GM19099 (cell line): ENCODE results near the gene MYBPHL.

Experiments used
- POLR2A ChIP-seq: IDR thresholded peaks from 3 replicates; pipeline ENCODE4 v1.6.1; 2011; ENCODE audit warnings: low read depth; ENCODE audit not compliant: insufficient read length; ENCODE audit errors: extremely low read depth

MYBPHL gene

GRCh38 chr1:109294481-109294880 lies 12.3 kb downstream of the MYBPHL start:
- TF ChIP-seq POLR2A, result no peak

GRCh38 chr1:109293026-109293425 lies 13.8 kb downstream of the MYBPHL start:
- TF ChIP-seq POLR2A, result no peak

DNA sequence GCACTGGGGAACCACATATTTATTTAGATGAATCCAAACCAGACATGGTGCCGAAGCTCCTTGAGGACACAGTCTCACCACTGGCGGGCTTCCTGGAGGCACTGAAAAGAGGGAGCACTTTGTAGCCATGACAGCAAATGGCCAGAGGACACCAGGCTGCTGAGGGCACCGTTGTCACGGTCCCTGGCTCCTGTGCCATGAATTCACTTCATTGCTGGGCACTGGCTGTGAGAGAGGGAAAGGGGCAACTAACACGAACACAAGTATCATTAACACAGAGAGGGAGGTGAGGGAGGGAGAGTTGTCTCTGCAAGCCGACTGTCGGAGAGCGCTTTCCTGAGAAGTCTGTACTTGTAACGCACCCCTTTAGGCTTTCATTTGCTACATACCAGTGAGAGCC lies 14.4 kb downstream of the MYBPHL start:
- no peak for TF ChIP-seq POLR2A

DNA sequence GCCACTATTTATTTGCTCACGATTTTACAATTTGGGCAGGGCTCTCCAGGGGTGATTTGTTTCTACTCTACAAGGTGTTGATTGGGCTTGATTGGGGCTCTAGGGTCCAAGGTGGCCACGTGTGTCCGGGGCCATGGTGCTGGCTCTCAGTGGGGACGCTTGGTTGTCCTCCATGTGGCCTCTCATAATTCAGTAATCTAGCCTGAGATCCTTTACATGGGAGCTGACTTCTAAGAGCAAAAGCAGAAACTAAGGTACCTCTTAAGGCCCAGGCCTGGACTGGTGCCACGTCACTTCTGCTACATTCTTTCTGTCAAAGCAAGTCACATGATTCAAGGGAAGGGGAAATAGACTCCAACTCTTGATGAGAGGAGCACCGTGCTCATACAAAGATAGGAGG lies 15.8 kb downstream of the MYBPHL start:
- no peak for TF ChIP-seq POLR2A

DNA sequence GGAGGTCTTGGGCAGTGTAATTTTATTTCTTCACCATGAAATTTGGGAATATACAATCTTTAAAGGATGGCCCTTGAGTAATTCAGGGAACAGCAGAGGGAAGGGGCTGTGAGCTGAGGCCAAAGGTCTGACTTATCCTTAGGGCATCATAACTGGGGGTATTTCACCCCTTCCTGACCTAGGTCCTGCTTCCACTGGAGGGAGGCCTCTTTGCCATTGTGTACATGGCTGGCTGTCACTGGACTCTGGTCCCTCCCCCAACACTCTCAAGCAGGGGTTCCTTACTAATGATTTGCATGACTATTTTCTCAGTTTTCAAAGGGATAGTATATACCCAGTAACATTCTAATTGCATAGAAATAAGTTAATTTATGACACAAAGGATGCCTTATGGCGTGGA lies 16.7 kb downstream of the MYBPHL start:
- TF ChIP-seq POLR2A, result no peak

- TF ChIP-seq POLR2A, result no peak
Observed at GRCh38 chr1:109283748-109284600, 22.8 kb downstream of the MYBPHL start.

GRCh38 chr1:109282952-109283747 lies 23.7 kb downstream of the MYBPHL start, which contains the start of gene PSRC1:
Gene PSRC1, minus strand, starts transcription at chr1:109283145.
- TF ChIP-seq POLR2A, result peak; percentile 81

GRCh38 chr1:109282497-109282951 lies 24.3 kb downstream of the MYBPHL start:
- TF ChIP-seq POLR2A, result no peak

- no peak for TF ChIP-seq POLR2A
Observed at GRCh38 chr1:109281680-109282496, 24.9 kb downstream of the MYBPHL start.

GRCh38 chr1:109280862-109281261 lies 25.9 kb downstream of the MYBPHL start:
- no peak for TF ChIP-seq POLR2A

DNA sequence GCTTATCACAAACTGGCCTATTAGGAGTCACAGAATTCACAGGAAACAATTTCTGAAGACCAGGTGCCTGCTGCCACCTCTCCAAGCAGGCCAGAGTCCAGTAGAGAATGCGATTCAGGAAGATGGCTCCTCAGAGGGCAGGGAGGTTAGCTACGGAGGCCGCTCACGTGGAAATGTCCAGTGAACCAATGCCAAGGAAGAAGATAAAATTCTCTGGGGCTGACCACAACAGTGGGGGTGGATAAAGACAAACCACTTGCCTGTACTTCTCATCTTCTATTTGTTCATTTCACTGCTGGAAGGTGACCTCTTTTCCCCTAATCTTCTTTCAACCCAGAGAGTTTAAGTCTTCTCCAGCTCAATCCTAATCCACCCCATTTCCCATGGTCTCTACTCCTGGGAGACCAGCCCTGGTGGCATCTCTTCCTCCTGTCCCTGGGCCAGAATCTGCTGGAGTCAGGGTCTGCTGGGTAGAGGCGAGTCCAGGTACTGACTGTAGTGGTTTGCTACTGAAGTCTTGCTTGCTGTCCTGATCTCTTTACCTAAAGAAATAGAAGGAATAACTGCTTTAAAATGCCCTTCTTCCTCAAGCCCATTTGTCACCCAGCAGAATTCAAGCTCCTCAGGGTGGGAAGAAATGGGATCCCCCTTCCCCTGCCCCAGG lies 27.1 kb downstream of the MYBPHL start:
- TF ChIP-seq POLR2A, result no peak

GRCh38 chr1:109277434-109278204 lies 29.2 kb downstream of the MYBPHL start:
- peak; percentile 14 for TF ChIP-seq POLR2A

DNA sequence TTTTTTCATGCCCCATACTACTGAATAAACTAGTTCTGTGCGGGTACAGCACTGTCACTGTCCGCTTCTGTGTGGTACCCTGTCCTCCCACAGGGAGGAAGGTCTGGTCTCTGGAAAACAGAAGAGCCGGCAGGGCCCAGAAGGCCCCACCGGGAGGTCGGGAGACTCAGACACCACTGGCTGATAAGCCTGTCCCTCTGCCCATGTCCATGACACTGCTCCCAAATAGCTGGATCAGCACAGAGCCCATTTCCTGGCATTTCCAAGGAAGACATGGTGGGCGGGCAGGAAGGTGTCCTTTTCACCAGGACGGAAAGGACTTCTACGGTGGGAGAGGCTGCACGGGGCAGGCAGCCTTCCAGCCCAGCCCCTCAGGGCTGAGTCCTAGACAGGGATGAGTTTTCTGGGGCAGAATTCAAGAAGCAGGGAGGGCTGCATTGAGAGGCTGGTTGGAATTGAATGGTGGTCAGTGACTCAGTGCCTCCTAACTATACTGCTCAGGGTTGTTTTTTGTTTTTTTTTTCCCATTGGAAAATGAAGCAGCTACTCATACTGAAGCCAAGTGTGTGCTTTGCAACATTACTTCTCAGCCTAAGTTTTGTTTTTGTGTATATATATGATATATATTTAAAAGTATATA lies 31.0 kb downstream of the MYBPHL start:
- no peak for TF ChIP-seq POLR2A
